Measurements from ENCODE around the gene ACER3. TPM values are rescaled to one million over a fixed set of nuclear protein-coding genes. Genes with fewer than 3 reads are reported as not detected.
"Not testable (repeated sequence)": the region's sequence is repeated elsewhere in the genome, so short reads cannot be mapped to it uniquely, and the experiment has no call there.

Gene ACER3
- total RNA-seq, 2 donors from 2014 or later, result 18.5 to 23.2 TPM

GRCh38 chr11:76850130-76850529 lies 10.6 kb upstream of the ACER3 start:
- peaks cover 5% of the 10 kb centered on the region for H3K27me3 ChIP-seq (ENCODE audit: control insufficient read depth, insufficient read depth, low read length, poor library complexity, severe bottlenecking)
- TF ChIP-seq CTCF (conservative IDR thresholded peaks at IDR 0.05), result no peak
- no peaks in the 10 kb centered on the region for H3K36me3 ChIP-seq (ENCODE audit: control insufficient read depth, insufficient read depth, low read length)
- H3K9ac ChIP-seq (ENCODE audit: extremely low read depth, low read length, poor library complexity, severe bottlenecking), result no peak overlapping the region
- no peak overlapping the region for H3K4me3 ChIP-seq (ENCODE audit: low read length)
- no peaks in the 10 kb centered on the region for H3K4me1 ChIP-seq (ENCODE audit: control insufficient read depth, insufficient read depth, low read length)
- Mint-ChIP-seq H3K27me3 (ENCODE audit: insufficient read depth) (peaks cover 12% of the 10 kb centered on the region), H3K4me3 (no peak overlapping the region), H3K4me1 (no peaks in the 10 kb centered on the region), H3K27ac (no peak overlapping the region), H3K9me3 (no peaks in the 10 kb centered on the region), H3K36me3 (ENCODE audit: low read depth) (no peaks in the 10 kb centered on the region)
- H3K9me3 ChIP-seq (ENCODE audit: control insufficient read depth, low read length), result no peaks in the 10 kb centered on the region
- WGBS, 2 experiments (ENCODE audit: insufficient coverage in 1 of 2, insufficient read length in 1 of 2), result 79 to 86% methylated on average over 3 to 4 of the region's 4 CpGs
- DNase-seq, result no peak
- H3K27ac ChIP-seq (ENCODE audit: low read depth, low read length), result no peak overlapping the region

- H3K27me3 ChIP-seq (ENCODE audit: control insufficient read depth, insufficient read depth, low read length, poor library complexity, severe bottlenecking), result peaks cover 5% of the 10 kb centered on the region
- TF ChIP-seq CTCF (conservative IDR thresholded peaks at IDR 0.05), result no peak
- H3K27ac ChIP-seq (ENCODE audit: low read depth, low read length), result no peak overlapping the region
- Mint-ChIP-seq H3K27me3 (ENCODE audit: insufficient read depth) (peaks cover 12% of the 10 kb centered on the region), H3K27ac (no peak overlapping the region), H3K4me3 (no peak overlapping the region), H3K36me3 (ENCODE audit: low read depth) (no peaks in the 10 kb centered on the region), H3K4me1 (no peaks in the 10 kb centered on the region), H3K9me3 (no peaks in the 10 kb centered on the region)
- H3K4me1 ChIP-seq (ENCODE audit: control insufficient read depth, insufficient read depth, low read length), result no peaks in the 10 kb centered on the region
- no peak for DNase-seq
- H3K9ac ChIP-seq (ENCODE audit: extremely low read depth, low read length, poor library complexity, severe bottlenecking), result no peak overlapping the region
- H3K9me3 ChIP-seq (ENCODE audit: control insufficient read depth, low read length), result no peaks in the 10 kb centered on the region
- no peak overlapping the region for H3K4me3 ChIP-seq (ENCODE audit: low read length)
- 95% methylated on average over 6 of the region's 6 CpGs for WGBS, 2 experiments (ENCODE audit: insufficient coverage in 1 of 2, insufficient read length in 1 of 2)
- no peaks in the 10 kb centered on the region for H3K36me3 ChIP-seq (ENCODE audit: control insufficient read depth, insufficient read depth, low read length)
Observed at GRCh38 chr11:76850815-76851214, 9.9 kb upstream of the ACER3 start.

GRCh38 chr11:76854709-76855108 lies 6.0 kb upstream of the ACER3 start:
- peaks cover 5% of the 10 kb centered on the region for H3K27me3 ChIP-seq (ENCODE audit: control insufficient read depth, insufficient read depth, low read length, poor library complexity, severe bottlenecking)
- H3K9ac ChIP-seq (ENCODE audit: extremely low read depth, low read length, poor library complexity, severe bottlenecking), result no peak overlapping the region
- Mint-ChIP-seq H3K4me1 (peaks cover 4% of the 10 kb centered on the region), H3K4me3 (no peak overlapping the region), H3K27ac (no peak overlapping the region), H3K9me3 (no peaks in the 10 kb centered on the region), H3K27me3 (ENCODE audit: insufficient read depth) (no peaks in the 10 kb centered on the region), H3K36me3 (ENCODE audit: low read depth) (no peaks in the 10 kb centered on the region)
- H3K4me1 ChIP-seq (ENCODE audit: control insufficient read depth, insufficient read depth, low read length), result no peaks in the 10 kb centered on the region
- 100% methylated on average over 1 of the region's 1 CpG; no CpG with 5 or more reads in 1 of the 2 experiments for WGBS, 2 experiments (ENCODE audit: insufficient coverage in 1 of 2, insufficient read length in 1 of 2)
- H3K4me3 ChIP-seq (ENCODE audit: low read length), result no peak overlapping the region
- no peak for DNase-seq
- TF ChIP-seq CTCF (conservative IDR thresholded peaks at IDR 0.05), result no peak
- H3K27ac ChIP-seq (ENCODE audit: low read depth, low read length), result no peak overlapping the region
- H3K36me3 ChIP-seq (ENCODE audit: control insufficient read depth, insufficient read depth, low read length), result no peaks in the 10 kb centered on the region
- no peaks in the 10 kb centered on the region for H3K9me3 ChIP-seq (ENCODE audit: control insufficient read depth, low read length)

- H3K27me3 ChIP-seq (ENCODE audit: control insufficient read depth, insufficient read depth, low read length, poor library complexity, severe bottlenecking); DNase-seq; H3K27ac ChIP-seq (ENCODE audit: low read depth, low read length); H3K27ac Mint-ChIP-seq; H3K4me1 Mint-ChIP-seq; H3K4me1 ChIP-seq (ENCODE audit: control insufficient read depth, insufficient read depth, low read length); H3K9me3 ChIP-seq (ENCODE audit: control insufficient read depth, low read length); H3K4me3 ChIP-seq (ENCODE audit: low read length); H3K9me3 Mint-ChIP-seq; H3K4me3 Mint-ChIP-seq; H3K36me3 ChIP-seq (ENCODE audit: control insufficient read depth, insufficient read depth, low read length); H3K27me3 Mint-ChIP-seq (ENCODE audit: insufficient read depth); H3K36me3 Mint-ChIP-seq (ENCODE audit: low read depth); H3K9ac ChIP-seq (ENCODE audit: extremely low read depth, low read length, poor library complexity, severe bottlenecking): not testable (repeated sequence)
- 91 to 95% methylated on average over 3 of the region's 5 CpGs for WGBS, 2 experiments (ENCODE audit: insufficient coverage in 1 of 2, insufficient read length in 1 of 2)
Observed at GRCh38 chr11:76855670-76856069, 5.0 kb upstream of the ACER3 start.

Measured in endodermal cell (in vitro differentiated cells).